Heart left ventricle (tissue), 13 donors: ENCODE data around the gene TSPAN7.

Experiments
- POLR2A ChIP-seq, 2 donors: fragments of 450-650 bp; IDR thresholded peaks; one replicate each; pipeline ENCODE4 v1.6.1; 2017; ENCODE audit warnings: antibody characterized with exemption in 2 of 2, mild to moderate bottlenecking in 2 of 2, moderate library complexity in 2 of 2
- TF ChIP-seq, protein P1 (sequence below), 12 donors: fragments of 200-600 bp; sonication (generic) in 4 of 12; IDR thresholded peaks; one replicate each; pipeline versions ENCODE4 v1.5.0 to v1.8.0; 2018 to 2022; ENCODE audit warnings: antibody characterized with exemption in 12 of 12, mild to moderate bottlenecking in 5 of 12
- donor health status: ischemic (EF 13 %, LVEDD 7.1; RV severe dilation, severe dysfunction).
- donor health status: DM: no; HTN: yes; CAD: no.
- donor health status: DM: no; HTN: no; CAD: no.
- donor health status: ischemic (EF 25% LVEDD 6.9; RV normal size, moderate dysfunction).
- donor health status: ischemic (EF 25% LVEDD 5.7; RV mildly dilated, moderate dysfunction).
- donor health status: ischemic (EF 35%, LVEDD 5.7; RV mildly dilated, moderate dysfunction).
- donor health status: nonischemic (EF 11% LVEDD 7.7; RV severe dilation, severe dysfunction).
- donor health status: DM: yes; HTN: yes; CAD: no.
- donor health status: PGD.
- donor health status: ischemic (EF 29% LVEDD 5.4; RV normal size, mild dysfunction).
- donor health status: nonischemic (EF 23%, LVEDD 6.1; RV moderate dilation, normal function).

DNA sequence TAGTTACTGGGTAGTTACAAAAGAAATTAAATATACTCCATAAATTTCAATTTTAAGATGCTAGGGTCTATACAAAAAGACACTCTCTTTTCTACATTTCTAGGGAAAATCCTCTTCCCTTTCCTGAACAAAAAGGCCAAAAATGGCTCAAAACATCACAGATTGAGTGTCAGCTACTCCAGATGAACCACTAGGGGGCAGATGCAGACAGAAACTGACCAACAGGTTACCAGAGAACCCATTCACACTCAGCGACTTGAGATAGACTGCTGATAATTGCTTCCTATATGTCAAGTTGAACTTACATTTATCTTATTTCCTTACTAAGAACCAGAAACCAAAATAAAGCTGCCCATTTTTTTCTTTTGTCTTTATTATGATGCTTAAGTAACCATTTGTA lies 156.5 kb downstream of the TSPAN7 start:
- TF ChIP-seq POLR2A (IDR thresholded peaks at IDR 0.05) = no peak
- TF ChIP-seq, protein P1, sequence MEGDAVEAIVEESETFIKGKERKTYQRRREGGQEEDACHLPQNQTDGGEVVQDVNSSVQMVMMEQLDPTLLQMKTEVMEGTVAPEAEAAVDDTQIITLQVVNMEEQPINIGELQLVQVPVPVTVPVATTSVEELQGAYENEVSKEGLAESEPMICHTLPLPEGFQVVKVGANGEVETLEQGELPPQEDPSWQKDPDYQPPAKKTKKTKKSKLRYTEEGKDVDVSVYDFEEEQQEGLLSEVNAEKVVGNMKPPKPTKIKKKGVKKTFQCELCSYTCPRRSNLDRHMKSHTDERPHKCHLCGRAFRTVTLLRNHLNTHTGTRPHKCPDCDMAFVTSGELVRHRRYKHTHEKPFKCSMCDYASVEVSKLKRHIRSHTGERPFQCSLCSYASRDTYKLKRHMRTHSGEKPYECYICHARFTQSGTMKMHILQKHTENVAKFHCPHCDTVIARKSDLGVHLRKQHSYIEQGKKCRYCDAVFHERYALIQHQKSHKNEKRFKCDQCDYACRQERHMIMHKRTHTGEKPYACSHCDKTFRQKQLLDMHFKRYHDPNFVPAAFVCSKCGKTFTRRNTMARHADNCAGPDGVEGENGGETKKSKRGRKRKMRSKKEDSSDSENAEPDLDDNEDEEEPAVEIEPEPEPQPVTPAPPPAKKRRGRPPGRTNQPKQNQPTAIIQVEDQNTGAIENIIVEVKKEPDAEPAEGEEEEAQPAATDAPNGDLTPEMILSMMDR (IDR thresholded peaks at IDR 0.05) = peak; percentile 12 to 55 (median 47)
